Measurements from ENCODE around the gene PARD3B. TPM values are rescaled to one million over a fixed set of nuclear protein-coding genes. Genes with fewer than 3 reads are reported as not detected.

Gene PARD3B
- polyA plus RNA-seq, 1 donor, result 37.4 TPM

DNA sequence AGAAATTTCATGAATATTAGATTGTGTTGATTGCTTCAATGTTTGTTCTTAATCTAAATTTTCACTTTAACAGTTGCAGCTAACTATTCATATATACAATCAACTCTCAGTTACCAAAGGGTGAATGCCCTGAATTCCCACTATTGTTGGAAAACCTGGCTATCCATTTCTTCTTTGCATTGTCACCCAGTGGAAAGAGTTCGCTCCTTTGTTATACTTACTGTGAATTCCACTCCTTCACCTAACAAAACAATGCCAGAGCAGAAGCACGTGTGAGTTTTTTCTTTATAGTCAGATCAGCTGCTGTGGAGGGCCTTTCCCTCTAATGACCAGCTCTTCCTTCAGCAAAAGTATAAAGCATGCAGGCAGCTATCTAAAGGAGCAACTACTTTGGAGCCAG lies 727.9 kb downstream of the PARD3B start:
- no peak for DNase-seq

GRCh38 chr2:205273627-205274026 lies 728.4 kb downstream of the PARD3B start:
- no peak for DNase-seq

- no peak for DNase-seq
These were observed 729.5 kb downstream of the PARD3B start for GRCh38 chr2:205274801-205275200.

GRCh38 chr2:205276116-205276777 lies 731.0 kb downstream of the PARD3B start:
- no peak for DNase-seq

DNA sequence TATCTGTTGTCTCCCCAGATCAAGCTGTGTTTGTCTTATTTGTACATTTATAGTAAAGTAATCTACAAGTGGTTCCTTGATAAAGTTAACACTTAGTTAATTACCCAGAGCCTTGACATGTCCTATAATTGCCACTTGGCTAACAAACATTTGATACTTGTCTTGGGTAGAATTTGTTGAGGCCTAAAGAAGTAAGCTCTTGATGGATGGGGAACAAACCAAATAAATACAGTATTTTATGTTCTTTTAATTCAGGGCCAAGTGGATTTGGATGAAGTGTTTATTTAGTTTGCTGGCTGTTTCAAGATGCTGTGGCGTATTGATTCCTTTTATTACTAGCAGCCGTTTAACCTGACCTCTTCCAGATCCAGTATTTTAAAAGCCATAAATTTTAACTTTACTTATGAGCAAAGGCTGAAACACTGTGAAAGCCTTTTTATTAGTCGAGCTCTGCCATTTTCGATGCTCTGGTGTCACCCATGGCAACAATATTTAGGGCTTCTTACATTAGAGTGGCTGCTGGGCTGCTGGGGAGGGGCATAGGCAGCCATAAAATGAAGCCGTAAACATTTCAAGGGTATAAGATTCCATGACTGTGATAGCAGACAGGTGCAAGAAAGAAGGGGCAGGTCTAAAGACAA lies 735.4 kb downstream of the PARD3B start:
- DNase-seq, result peak; percentile 25

- DNase-seq, result peak; percentile 60
These were observed 738.5 kb downstream of the PARD3B start for GRCh38 chr2:205283736-205284270.

GRCh38 chr2:205284334-205284733 lies 739.1 kb downstream of the PARD3B start:
- no peak for DNase-seq

GRCh38 chr2:205287316-205287715 lies 742.0 kb downstream of the PARD3B start:
- DNase-seq, result no peak

DNA sequence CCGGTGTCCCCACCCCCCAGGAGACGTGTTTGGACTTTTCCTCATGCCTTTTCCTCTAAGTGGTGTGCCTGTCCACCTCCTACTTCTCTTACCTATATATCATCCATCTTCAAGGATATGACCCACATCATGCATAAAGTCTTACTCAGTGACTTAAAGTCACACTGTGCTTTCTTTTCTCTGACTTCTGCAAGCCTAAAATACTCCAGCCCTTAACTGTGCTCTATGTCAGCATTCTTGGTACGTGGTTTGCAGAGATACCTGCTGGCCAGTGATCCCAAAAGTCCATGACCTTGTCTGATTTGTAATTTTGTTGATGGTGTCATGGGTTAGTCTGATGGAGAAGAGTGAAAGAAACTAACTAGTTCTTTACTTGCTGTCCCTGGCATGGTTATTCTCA lies 743.4 kb downstream of the PARD3B start:
- DNase-seq, result no peak

- no peak for DNase-seq
These were observed 745.0 kb downstream of the PARD3B start for GRCh38 chr2:205290299-205290698.

DNA sequence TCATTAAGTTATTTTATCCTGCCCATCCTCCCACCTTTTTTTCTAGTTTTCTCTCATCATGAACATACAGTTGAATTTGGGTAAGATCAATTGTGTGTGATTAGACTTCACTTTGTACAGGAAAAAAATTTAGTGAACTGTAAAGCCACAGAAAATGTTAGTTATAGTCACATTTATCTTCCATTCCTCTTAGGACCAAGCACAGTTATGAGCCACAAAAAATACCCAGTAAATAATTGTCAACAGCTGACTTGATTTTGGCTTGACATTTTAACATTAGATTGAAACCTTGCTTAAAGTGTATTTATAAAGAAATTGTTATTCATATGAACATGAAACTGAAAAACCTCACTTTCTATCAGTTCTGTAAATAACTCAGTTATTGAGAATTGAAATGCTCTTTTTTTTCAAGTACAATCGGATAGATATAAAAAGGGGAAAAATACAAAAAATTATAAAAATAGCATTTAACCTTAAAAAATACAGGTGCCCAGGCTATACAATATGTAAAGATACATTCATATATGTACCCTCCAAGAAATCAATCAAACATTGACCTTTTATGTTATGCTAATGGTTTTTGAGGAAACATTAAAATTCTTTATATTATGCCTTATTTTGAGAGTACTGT lies 747.5 kb downstream of the PARD3B start:
- DNase-seq, result no peak

DNA sequence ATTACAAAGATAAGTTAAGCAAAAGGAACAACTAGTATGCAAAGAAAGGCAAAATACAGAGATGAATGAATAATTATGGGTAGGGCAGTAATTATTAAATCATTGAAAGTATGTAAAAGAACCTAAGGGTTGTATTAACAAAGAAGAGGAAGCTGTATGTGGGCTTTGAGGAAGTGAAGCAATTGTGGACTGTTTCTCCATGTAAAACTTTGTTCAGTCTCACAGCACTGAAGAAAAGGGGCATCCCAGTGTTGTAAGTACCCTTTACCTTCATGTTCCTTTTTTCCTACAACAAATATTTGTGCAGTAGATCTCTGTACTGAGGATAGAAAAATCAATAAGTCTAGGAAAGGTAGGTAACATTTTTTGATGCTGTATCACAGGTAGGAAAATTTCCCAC lies 748.3 kb downstream of the PARD3B start:
- DNase-seq, result no peak

- no peak for DNase-seq
These were observed 751.7 kb downstream of the PARD3B start for GRCh38 chr2:205296959-205297358.

- DNase-seq, result no peak
These were observed 752.1 kb downstream of the PARD3B start for GRCh38 chr2:205297368-205297767.

- DNase-seq, result no peak
These were observed 752.6 kb downstream of the PARD3B start for GRCh38 chr2:205297846-205298245.

DNA sequence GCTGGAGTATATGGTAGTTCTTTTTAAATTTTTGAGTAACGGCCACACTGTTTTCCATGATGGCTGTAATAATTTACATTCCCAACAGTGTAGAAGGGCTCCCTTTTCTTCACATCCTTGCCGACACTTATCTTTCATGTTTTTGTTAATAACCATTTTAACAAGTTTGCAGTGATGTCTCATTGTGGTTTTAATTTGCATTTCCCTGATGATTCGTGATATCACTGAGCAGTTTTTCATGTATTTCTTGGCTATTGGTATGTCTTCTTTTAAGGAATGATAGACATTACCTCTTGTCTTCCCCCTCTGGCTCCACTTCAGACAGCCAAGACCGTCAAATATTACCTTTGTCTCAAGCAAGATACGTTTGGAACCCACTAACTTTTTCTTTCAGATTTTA lies 765.9 kb downstream of the PARD3B start:
- no peak for DNase-seq

DNA sequence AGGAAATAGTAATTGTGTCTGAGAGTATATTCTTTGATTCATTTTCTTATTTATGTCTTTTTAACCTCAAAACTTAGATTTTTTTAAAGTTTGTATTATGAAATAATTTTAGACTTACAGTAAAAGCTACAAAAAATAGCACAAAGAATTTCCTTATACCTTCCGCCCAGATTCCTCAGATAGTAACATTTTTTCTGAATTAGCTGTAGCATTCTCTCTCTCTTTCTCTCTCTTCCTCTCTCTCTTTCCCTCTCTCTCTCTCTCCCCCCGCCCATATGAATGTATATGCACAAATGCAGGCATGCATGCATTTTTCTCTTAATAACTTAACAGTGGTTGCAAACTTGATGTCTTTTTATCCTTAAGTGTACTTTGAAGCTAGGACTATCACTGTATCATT lies 776.0 kb downstream of the PARD3B start:
- DNase-seq, result no peak

DNA sequence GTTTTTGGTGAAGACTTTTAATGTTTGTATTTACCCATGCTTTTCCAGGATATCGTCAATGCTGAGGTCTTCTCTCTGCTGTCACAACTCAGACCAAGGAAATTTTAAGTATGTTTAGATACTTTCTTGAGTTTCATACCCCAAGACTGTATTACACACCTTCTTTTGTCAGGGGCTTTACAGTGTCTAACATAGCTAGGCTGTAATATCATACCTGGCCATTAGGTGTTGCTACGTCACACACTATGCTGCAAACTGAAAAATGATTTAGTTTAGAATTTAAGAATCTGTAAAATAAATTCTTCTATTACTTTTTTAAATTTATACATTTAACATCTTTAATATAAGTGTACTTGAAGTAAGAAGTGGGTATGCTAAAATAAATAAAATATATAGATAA lies 778.7 kb downstream of the PARD3B start:
- no peak for DNase-seq

- no peak for DNase-seq
These were observed 779.1 kb downstream of the PARD3B start for GRCh38 chr2:205324355-205324754.

GRCh38 chr2:205333351-205333750 lies 788.1 kb downstream of the PARD3B start:
- DNase-seq, result no peak

GRCh38 chr2:205337274-205337673 lies 792.0 kb downstream of the PARD3B start:
- DNase-seq, result no peak

- no peak for DNase-seq
These were observed 792.9 kb downstream of the PARD3B start for GRCh38 chr2:205338156-205338555.

DNA sequence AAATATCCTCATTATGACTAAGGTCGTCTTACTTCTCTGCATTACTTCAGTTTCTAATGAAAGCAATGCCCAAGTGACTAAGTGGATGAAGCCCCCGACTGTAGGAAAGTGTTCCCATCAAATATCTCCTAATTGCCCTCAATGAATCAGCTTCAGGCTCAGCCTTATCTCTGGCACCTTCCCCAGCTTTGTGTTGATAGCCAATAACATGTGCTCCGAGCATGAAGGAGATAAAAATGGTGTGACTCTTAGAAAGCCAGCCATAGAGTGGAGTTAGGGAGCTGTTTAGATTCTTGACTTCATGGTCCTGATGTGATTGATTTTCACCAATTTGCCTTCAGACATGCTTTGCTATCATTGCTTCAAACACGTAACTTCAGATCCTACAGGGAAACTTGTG lies 797.8 kb downstream of the PARD3B start:
- no peak for DNase-seq

Data from left kidney (tissue), 2 donors.